Transverse colon (tissue), 3 donors: Measurements from ENCODE around the gene ABAT.

Source experiments
- CTCF ChIP-seq, 5 experiments: fragments of 200-600 bp in 3 of 5; fragments of 450-650 bp in 2 of 5; sonication (generic) in 3 of 5; IDR thresholded peaks; 1 replicate in 2 of 5; 2 replicates in 3 of 5; pipeline ENCODE4 v1.5.1; 2016 to 2017; ENCODE audit warnings: antibody characterized with exemption in 5 of 5, inconsistent platforms in 3 of 5, mild to moderate bottlenecking in 2 of 5, moderate library complexity in 1 of 5
- EP300 ChIP-seq: sonication (generic); formaldehyde crosslinking; IDR thresholded peaks from one replicate; pipeline ENCODE4 v1.6.1; 2017; ENCODE audit warnings: antibody characterized with exemption, low read depth
- POLR2A ChIP-seq: fragments of 450-650 bp; IDR thresholded peaks from one replicate; pipeline ENCODE4 v1.6.1; 2016; ENCODE audit warnings: antibody characterized with exemption, mild to moderate bottlenecking, moderate library complexity

- TF ChIP-seq CTCF (IDR thresholded peaks at IDR 0.05) (no peak), EP300 (no peak), POLR2A (no peak)
Observed at GRCh38 chr16:8739151-8739550, 64.7 kb downstream of the ABAT start.
